ENCODE data around the gene TTLL3. TPM values are rescaled to one million over a fixed set of nuclear protein-coding genes. Genes with fewer than 3 reads are reported as not detected.

The TTLL3 gene
- total RNA-seq, 1 donor from 2014 or later: 29.8 TPM

DNA sequence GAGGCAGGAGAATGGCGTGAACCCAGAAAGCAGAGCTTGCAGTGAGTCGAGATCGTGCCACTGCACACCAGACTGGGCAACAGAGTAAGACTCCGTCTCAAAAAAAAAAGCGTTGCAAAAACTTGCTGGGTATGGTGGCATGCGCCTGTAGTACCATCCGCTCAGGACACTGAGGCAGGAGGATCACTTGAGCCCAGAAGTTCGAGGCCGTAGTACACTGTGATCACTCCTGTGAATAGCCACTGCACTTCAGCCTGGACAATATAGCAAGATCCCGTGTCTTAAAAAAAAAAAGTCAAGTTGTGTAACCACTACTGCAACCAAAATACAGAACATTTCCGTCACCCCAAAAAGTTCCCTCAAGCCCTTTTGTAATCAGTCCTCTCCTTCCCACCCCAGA is 15.7 kb upstream of the TTLL3 start:
- H3K4me1 ChIP-seq (ENCODE audit: insufficient read depth, low read length): peaks cover 15% of the 10 kb centered on the region
- peaks cover 44% of the 10 kb centered on the region for H4K20me1 ChIP-seq (ENCODE audit: insufficient read depth, low read length)
- no peak overlapping the region for H3K27ac ChIP-seq (ENCODE audit: low read depth, low read length)
- FAIRE-seq (no peak), DNase-seq (ENCODE audit: low read depth) (no peak)
- Mint-ChIP-seq H3K9me3 (ENCODE audit: unreplicated experiment) (no peaks in the 10 kb centered on the region), H3K36me3 (ENCODE audit: low read depth, unreplicated experiment) (peaks cover 23% of the 10 kb centered on the region), H3K4me3 (ENCODE audit: unreplicated experiment) (peak overlapping the region; percentile 96), H3K27ac (ENCODE audit: unreplicated experiment) (peak overlapping the region; percentile 84), H3K4me1 (ENCODE audit: low read depth, unreplicated experiment) (peaks cover 34% of the 10 kb centered on the region), H3K27me3 (ENCODE audit: low read depth, unreplicated experiment) (no peaks in the 10 kb centered on the region)
- H3K9me3 ChIP-seq (ENCODE audit: insufficient read depth, low read depth, low read length): no peaks in the 10 kb centered on the region
- H3K4me2 ChIP-seq (ENCODE audit: low read length): peak overlapping the region; percentile 99
- H3K9ac ChIP-seq (ENCODE audit: low read length): no peak overlapping the region
- no peak overlapping the region for H2AFZ ChIP-seq (ENCODE audit: low read depth, low read length)
- peaks cover 80% of the 10 kb centered on the region for H3K79me2 ChIP-seq (ENCODE audit: insufficient read depth, low read length)
- TF ChIP-seq EZH2 (IDR thresholded peaks at IDR 0.05; ENCODE audit: insufficient read depth, low read length): no peak
- TF ChIP-seq, protein P1, sequence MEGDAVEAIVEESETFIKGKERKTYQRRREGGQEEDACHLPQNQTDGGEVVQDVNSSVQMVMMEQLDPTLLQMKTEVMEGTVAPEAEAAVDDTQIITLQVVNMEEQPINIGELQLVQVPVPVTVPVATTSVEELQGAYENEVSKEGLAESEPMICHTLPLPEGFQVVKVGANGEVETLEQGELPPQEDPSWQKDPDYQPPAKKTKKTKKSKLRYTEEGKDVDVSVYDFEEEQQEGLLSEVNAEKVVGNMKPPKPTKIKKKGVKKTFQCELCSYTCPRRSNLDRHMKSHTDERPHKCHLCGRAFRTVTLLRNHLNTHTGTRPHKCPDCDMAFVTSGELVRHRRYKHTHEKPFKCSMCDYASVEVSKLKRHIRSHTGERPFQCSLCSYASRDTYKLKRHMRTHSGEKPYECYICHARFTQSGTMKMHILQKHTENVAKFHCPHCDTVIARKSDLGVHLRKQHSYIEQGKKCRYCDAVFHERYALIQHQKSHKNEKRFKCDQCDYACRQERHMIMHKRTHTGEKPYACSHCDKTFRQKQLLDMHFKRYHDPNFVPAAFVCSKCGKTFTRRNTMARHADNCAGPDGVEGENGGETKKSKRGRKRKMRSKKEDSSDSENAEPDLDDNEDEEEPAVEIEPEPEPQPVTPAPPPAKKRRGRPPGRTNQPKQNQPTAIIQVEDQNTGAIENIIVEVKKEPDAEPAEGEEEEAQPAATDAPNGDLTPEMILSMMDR (IDR thresholded peaks at IDR 0.05; ENCODE audit: insufficient read depth, low read depth, low read length): no peak
- peaks cover 29% of the 10 kb centered on the region for H3K36me3 ChIP-seq (ENCODE audit: insufficient read depth, low read length)
- H3K27me3 ChIP-seq (ENCODE audit: insufficient read depth, low read length): no peaks in the 10 kb centered on the region
- H3K4me3 ChIP-seq (ENCODE audit: insufficient read depth, low read depth, low read length): peak overlapping the region; percentile 93

DNA sequence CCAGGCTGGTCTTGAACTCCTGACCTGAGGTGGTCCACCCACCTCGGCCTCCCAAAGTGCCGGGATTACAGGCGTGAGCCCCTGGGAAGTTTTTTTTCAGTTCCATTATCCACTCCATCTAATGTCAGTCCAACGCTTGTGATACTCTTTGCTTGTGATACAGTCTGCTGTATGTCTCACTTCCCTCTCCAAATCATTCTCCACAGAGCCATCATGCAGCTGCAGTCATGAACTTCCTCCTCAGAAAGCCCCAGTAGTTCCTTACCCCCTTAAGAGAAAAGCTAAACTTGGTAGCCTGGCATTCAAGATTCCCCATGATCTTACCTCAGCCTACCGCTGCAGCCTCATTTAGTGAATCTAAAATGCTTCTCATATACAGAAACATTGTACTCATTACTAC is 14.9 kb upstream of the TTLL3 start:
- H3K9ac ChIP-seq (ENCODE audit: low read length): peak overlapping the region; percentile 3
- H4K20me1 ChIP-seq (ENCODE audit: insufficient read depth, low read length): peaks cover 52% of the 10 kb centered on the region
- peaks cover 86% of the 10 kb centered on the region for H3K79me2 ChIP-seq (ENCODE audit: insufficient read depth, low read length)
- H3K4me3 Mint-ChIP-seq (ENCODE audit: unreplicated experiment): peak overlapping the region; percentile 58
- DNase-seq (ENCODE audit: low read depth) (no peak), FAIRE-seq (no peak)
- H3K36me3 ChIP-seq (ENCODE audit: insufficient read depth, low read length): peaks cover 34% of the 10 kb centered on the region
- H3K27me3 Mint-ChIP-seq (ENCODE audit: low read depth, unreplicated experiment): no peaks in the 10 kb centered on the region
- H3K36me3 Mint-ChIP-seq (ENCODE audit: low read depth, unreplicated experiment): peaks cover 22% of the 10 kb centered on the region
- TF ChIP-seq EZH2 (IDR thresholded peaks at IDR 0.05; ENCODE audit: insufficient read depth, low read length): no peak
- TF ChIP-seq, protein P1 (IDR thresholded peaks at IDR 0.05; ENCODE audit: insufficient read depth, low read depth, low read length): no peak
- no peaks in the 10 kb centered on the region for H3K27me3 ChIP-seq (ENCODE audit: insufficient read depth, low read length)
- no peak overlapping the region for H2AFZ ChIP-seq (ENCODE audit: low read depth, low read length)
- H3K27ac Mint-ChIP-seq (ENCODE audit: unreplicated experiment): peak overlapping the region; percentile 60
- peaks cover 15% of the 10 kb centered on the region for H3K4me1 ChIP-seq (ENCODE audit: insufficient read depth, low read length)
- no peak overlapping the region for H3K27ac ChIP-seq (ENCODE audit: low read depth, low read length)
- no peak overlapping the region for H3K4me2 ChIP-seq (ENCODE audit: low read length)
- peaks cover 34% of the 10 kb centered on the region for H3K4me1 Mint-ChIP-seq (ENCODE audit: low read depth, unreplicated experiment)
- no peaks in the 10 kb centered on the region for H3K9me3 ChIP-seq (ENCODE audit: insufficient read depth, low read depth, low read length)
- no peaks in the 10 kb centered on the region for H3K9me3 Mint-ChIP-seq (ENCODE audit: unreplicated experiment)
- no peak overlapping the region for H3K4me3 ChIP-seq (ENCODE audit: insufficient read depth, low read depth, low read length)

DNA sequence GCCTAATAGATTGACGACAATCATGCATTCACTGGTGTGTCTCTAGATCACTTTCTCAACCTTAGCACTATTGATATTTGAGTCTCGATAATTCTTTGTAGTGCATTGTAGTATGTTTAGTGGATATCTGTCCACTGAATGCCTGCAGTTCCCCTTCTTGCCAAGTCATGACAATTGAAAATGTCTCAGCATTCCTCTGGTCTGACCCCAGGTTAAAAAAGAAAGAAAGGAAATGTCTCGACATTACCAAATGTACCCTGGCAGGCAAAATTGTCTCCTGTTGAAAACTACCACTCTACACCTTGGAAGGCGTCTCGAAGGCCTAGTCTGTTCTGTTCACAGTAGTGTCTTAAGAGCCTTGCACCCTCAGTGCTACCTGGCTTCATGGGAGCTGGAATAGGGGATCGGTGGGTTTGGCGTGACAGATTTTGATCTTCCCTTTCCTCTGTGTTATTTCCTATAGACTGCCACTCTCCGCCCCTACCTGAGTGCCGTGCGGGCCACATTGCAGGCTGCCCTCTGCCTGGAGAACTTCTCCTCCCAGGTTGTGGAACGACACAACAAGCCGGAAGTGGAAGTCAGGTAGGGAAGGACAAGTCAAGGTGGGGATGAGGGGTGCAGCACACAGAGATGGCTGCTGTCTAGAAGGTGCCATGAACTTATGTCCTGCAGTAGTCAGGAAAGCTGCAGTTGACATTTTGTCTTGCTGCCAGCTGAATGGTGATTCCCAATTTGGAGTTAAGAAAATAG is 12.7 kb upstream of the TTLL3 start:
- peaks cover 63% of the 10 kb centered on the region for H4K20me1 ChIP-seq (ENCODE audit: insufficient read depth, low read length)
- Mint-ChIP-seq H3K9me3 (ENCODE audit: unreplicated experiment) (no peaks in the 10 kb centered on the region), H3K4me3 (ENCODE audit: unreplicated experiment) (no peak overlapping the region), H3K36me3 (ENCODE audit: low read depth, unreplicated experiment) (peaks cover 26% of the 10 kb centered on the region), H3K27ac (ENCODE audit: unreplicated experiment) (no peak overlapping the region), H3K27me3 (ENCODE audit: low read depth, unreplicated experiment) (no peaks in the 10 kb centered on the region), H3K4me1 (ENCODE audit: low read depth, unreplicated experiment) (peaks cover 22% of the 10 kb centered on the region)
- DNase-seq (ENCODE audit: low read depth): no peak
- TF ChIP-seq, protein P1 (IDR thresholded peaks at IDR 0.05; ENCODE audit: insufficient read depth, low read depth, low read length): no peak
- TF ChIP-seq EZH2 (IDR thresholded peaks at IDR 0.05; ENCODE audit: insufficient read depth, low read length): no peak
- H3K4me3 ChIP-seq (ENCODE audit: insufficient read depth, low read depth, low read length): no peak overlapping the region
- no peaks in the 10 kb centered on the region for H3K27me3 ChIP-seq (ENCODE audit: insufficient read depth, low read length)
- peaks cover 74% of the 10 kb centered on the region for H3K79me2 ChIP-seq (ENCODE audit: insufficient read depth, low read length)
- peaks cover 47% of the 10 kb centered on the region for H3K36me3 ChIP-seq (ENCODE audit: insufficient read depth, low read length)
- no peak overlapping the region for H3K4me2 ChIP-seq (ENCODE audit: low read length)
- no peak for FAIRE-seq
- H3K9me3 ChIP-seq (ENCODE audit: insufficient read depth, low read depth, low read length): no peaks in the 10 kb centered on the region
- peaks cover 8% of the 10 kb centered on the region for H3K4me1 ChIP-seq (ENCODE audit: insufficient read depth, low read length)
- no peak overlapping the region for H2AFZ ChIP-seq (ENCODE audit: low read depth, low read length)
- peak overlapping the region; percentile 33 for H3K9ac ChIP-seq (ENCODE audit: low read length)
- H3K27ac ChIP-seq (ENCODE audit: low read depth, low read length): no peak overlapping the region

Data from astrocyte (in vitro differentiated cells and primary cell).